NB4 (cell line): ENCODE measurements around the gene ARID1B.
A peak's percentile ranks its signal among the peaks of the same experiment; 100 is the strongest.

Source experiments
- DNase-seq: peaks from one replicate; pipeline ENCODE4 v3.0.0; 2010; ENCODE audit warnings: low read depth
- H3K4me3 ChIP-seq: one replicate; pipeline ENCODE4 v1.5.1; 2011; ENCODE audit warnings: mild to moderate bottlenecking, low read depth, low read length, moderate library complexity
- MYC ChIP-seq: IDR thresholded peaks from 2 replicates; pipeline ENCODE4 v1.6.1; 2011; ENCODE audit warnings: low read depth, low read length
- POLR2A ChIP-seq: IDR thresholded peaks from 2 replicates; pipeline ENCODE4 v1.6.1; 2011; ENCODE audit warnings: mild to moderate bottlenecking; ENCODE audit not compliant: insufficient read length; ENCODE audit errors: extremely low read depth
- TF ChIP-seq, protein P1 (sequence below): IDR thresholded peaks from 2 replicates; pipeline ENCODE4 v1.6.1; 2011; ENCODE audit warnings: low read depth, low read length
- TF ChIP-seq, protein P2 (sequence below): IDR thresholded peaks from one replicate; pipeline ENCODE4 v1.5.1; 2012; ENCODE audit warnings: low read depth, low read length

Gene ARID1B

DNA sequence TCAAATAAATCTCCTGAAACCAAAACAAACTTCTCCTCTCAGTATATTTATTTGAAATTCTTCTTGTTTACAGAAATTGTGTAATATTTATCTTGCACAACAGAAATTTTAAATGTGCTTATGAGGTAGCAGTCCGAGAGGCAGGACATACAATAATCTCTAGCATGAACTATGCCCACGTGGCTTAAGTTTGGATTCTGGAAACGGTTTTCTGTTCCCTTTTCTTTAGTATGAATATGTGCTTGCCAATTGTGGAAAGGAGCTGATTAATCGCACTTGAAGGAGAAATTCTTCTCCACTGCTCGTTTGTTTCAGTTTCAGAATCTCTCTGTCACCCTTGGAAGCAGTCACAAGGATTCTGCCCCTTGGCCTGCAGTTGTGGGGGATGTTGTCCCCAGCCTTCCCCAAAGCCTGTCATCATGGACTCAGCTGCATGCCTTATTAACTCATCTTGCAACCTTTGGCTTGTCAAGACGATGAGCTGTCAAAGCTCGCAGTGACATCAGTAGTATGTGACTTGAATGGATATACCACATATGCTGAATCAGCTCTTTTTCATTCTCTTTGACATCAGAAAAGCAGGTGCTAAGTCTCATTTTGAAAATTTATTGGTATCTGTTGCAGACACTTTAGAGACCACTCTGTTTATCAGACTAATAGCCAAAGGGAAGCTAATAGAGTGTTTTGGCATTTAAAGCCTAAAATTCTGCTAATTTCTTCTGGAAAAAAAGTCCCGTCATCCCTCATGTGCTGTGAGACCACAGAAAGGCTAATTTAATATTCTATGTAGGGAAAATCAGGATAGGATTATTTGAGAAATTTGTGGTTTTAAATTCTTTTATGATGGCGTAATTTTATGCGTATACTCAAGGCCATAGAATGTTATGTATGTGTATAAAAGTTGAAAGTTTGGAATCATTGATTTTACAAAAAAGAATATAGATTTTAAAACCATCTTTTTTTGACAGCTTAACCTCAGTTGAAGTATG, 186.8 kb downstream of the ARID1B start:
- DNase-seq, result peak; percentile 37
- TF ChIP-seq, protein P1, sequence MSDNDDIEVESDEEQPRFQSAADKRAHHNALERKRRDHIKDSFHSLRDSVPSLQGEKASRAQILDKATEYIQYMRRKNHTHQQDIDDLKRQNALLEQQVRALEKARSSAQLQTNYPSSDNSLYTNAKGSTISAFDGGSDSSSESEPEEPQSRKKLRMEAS, result no peak
- TF ChIP-seq, protein P2, sequence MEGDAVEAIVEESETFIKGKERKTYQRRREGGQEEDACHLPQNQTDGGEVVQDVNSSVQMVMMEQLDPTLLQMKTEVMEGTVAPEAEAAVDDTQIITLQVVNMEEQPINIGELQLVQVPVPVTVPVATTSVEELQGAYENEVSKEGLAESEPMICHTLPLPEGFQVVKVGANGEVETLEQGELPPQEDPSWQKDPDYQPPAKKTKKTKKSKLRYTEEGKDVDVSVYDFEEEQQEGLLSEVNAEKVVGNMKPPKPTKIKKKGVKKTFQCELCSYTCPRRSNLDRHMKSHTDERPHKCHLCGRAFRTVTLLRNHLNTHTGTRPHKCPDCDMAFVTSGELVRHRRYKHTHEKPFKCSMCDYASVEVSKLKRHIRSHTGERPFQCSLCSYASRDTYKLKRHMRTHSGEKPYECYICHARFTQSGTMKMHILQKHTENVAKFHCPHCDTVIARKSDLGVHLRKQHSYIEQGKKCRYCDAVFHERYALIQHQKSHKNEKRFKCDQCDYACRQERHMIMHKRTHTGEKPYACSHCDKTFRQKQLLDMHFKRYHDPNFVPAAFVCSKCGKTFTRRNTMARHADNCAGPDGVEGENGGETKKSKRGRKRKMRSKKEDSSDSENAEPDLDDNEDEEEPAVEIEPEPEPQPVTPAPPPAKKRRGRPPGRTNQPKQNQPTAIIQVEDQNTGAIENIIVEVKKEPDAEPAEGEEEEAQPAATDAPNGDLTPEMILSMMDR, result no peak
- TF ChIP-seq MYC (no peak), POLR2A (no peak)
- H3K4me3 ChIP-seq, result no peak overlapping the region

DNA sequence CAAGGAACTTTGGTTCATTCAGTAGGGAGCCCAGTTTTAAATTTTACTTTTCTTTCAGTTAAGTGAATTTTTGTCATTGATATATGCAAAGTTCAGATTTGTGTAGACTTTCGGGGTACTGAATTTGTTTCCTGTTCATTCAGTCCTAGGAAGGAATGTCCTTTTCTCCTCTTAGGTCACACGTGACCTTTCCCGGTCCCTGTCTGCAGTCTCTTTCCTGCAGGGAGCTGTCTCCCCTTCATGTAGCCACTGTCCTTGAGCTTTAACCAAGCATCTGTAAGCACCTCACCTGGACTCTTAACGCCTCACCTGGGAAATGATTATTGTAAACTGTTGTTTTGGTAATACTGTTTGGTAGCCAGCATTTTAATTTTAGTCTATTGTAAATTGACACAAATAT, 190.7 kb downstream of the ARID1B start:
- no peak overlapping the region for H3K4me3 ChIP-seq
- no peak for DNase-seq
- TF ChIP-seq, protein P1, result no peak
- TF ChIP-seq POLR2A (no peak), MYC (no peak)
- TF ChIP-seq, protein P2, result no peak

DNA sequence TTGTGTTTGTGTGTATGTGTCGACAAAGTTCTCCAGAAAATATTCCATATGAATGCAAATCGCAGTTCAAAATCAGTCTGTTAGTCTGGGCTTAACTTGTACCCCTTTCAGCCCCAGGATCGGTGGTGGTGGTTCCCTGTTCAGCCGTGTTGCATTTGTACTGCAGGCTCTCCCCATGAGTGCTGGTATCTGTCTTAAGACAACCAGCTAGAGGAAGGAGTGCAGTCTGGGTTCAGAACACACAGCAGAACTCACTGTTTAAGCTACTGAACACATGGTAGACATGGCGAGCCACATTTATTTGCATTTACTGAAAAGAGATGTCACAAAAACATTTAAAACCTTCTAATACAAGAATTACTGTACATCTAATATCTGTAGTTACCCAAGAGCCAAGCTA, 192.1 kb downstream of the ARID1B start:
- DNase-seq, result no peak
- H3K4me3 ChIP-seq, result no peak overlapping the region
- no peak for TF ChIP-seq POLR2A
- TF ChIP-seq, protein P1, result no peak
- TF ChIP-seq, protein P2, result no peak
- TF ChIP-seq MYC, result no peak

DNA sequence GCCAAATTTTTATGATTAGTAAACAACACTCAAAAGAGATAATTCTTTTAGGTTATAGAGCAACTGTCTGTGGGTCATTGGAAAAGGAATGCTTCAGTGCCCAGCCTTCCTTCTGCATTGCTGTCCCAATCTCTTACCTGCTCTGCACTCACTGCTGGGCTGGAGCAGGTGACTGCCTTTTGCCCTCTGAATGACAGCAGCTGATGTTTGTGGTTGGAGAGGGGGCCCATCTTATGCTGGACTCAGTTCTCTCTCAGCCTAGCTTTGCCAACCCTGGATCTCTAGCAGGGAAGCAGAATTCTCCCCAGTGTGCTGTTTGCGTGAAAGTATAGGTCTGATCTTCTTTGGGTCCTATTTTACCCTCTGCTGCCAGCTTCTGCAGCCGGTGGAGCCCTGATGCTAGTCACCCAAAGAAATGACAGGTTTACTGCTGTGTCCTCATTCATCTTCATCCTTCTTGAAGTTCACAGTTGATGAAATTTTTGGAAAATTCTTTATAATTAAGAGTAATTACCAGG, 193.5 kb downstream of the ARID1B start:
- no peak for DNase-seq

DNA sequence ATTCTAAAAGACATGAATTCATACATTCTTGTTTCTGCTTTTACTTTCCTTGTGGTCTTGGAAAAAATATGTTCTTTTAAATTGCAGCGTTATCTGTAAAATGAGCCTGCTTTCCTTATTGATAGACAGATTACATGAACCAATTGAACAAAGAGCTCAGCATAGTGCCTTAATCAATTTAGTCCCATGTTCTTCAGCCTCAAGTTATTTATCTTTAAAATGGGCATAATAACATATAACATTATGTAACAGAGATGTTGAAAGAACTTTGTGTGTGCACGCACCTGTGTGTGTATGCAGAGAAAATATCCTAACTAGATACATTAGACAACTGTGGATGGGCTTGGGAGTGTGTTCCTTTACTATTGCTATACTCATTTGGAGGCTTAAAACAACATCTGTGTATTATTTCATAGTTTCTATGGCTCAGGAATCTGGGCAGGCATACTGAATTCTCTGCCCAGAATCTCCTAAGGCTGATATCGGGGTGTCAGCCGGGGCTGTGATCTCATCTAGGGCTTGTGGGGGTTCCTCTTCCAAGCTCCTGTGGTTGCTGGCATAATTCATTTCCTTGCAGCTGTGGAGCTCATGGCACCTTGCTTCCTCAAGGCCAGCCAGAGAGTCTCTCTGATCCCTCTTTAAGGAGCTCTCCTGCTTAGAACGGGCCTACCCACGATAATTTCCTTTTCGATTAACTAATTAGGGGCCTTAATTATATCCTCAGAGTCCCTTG, 194.1 kb downstream of the ARID1B start:
- TF ChIP-seq, protein P1, result no peak
- TF ChIP-seq POLR2A (no peak), MYC (no peak)
- TF ChIP-seq, protein P2, result no peak
- DNase-seq, result no peak
- H3K4me3 ChIP-seq, result no peak overlapping the region

More for the DNA sequence above, 193.5 kb downstream of the ARID1B start:
- no peak for TF ChIP-seq MYC
- TF ChIP-seq, protein P2, result no peak
- no peak for TF ChIP-seq POLR2A
- TF ChIP-seq, protein P1, result no peak
- no peak overlapping the region for H3K4me3 ChIP-seq
